Activated CD4-positive, alpha-beta T cell treated with anti-CD3 and anti-CD28 coated beads, Interleukin-2, amount 10 ng/mL, durations not matched to agents 24 days and 14 days (primary cell): ENCODE data around the gene PHACTR3. TPM values are rescaled to one million over a fixed set of nuclear protein-coding genes. Genes with fewer than 3 reads are reported as not detected.

Experiments
- DNase-seq: peaks from one replicate; pipeline ENCODE4 v3.0.0; 2022
- H3K27ac Mint-ChIP-seq: one replicate; pipeline ENCODE4 v1.8.0; 2022; ENCODE audit warnings: mild to moderate bottlenecking, mixed read lengths
- H3K27me3 Mint-ChIP-seq: one replicate; pipeline ENCODE4 v1.8.0; 2022; ENCODE audit warnings: mixed read lengths
- H3K36me3 Mint-ChIP-seq: one replicate; pipeline ENCODE4 v1.8.0; 2022; ENCODE audit warnings: low read depth, mild to moderate bottlenecking, mixed read lengths
- H3K4me1 Mint-ChIP-seq: one replicate; pipeline ENCODE4 v1.8.0; 2021; ENCODE audit warnings: mixed read lengths
- H3K4me3 Mint-ChIP-seq: one replicate; pipeline ENCODE4 v1.8.0; 2022; ENCODE audit warnings: mild to moderate bottlenecking, moderate library complexity, mixed read lengths
- H3K9me3 Mint-ChIP-seq: one replicate; pipeline ENCODE4 v1.8.0; 2021; ENCODE audit warnings: mixed read lengths
- intact Hi-C: fragments of 100-400 bp; cut with micrococcal nuclease; formaldehyde crosslinking; loops from one replicate; pipeline ENCODE4 v1.15.1; 2023
- total RNA-seq: library from RNA; stranded (reverse); gene quantifications from 2 replicates; pipeline ENCODE4 v1.2.3, GENCODE V29; 2022

Gene PHACTR3
- total RNA-seq, 1 donor from 2014 or later, result not detected

GRCh38 chr20:59737816-59738215 lies 133.5 kb downstream of the PHACTR3 start:
- Mint-ChIP-seq H3K9me3 (no peaks in the 10 kb centered on the region), H3K27ac (no peak overlapping the region), H3K4me3 (no peak overlapping the region), H3K27me3 (no peaks in the 10 kb centered on the region), H3K4me1 (no peaks in the 10 kb centered on the region), H3K36me3 (no peaks in the 10 kb centered on the region)
- DNase-seq, result no peak
- intact Hi-C loops, result no loop called here

DNA sequence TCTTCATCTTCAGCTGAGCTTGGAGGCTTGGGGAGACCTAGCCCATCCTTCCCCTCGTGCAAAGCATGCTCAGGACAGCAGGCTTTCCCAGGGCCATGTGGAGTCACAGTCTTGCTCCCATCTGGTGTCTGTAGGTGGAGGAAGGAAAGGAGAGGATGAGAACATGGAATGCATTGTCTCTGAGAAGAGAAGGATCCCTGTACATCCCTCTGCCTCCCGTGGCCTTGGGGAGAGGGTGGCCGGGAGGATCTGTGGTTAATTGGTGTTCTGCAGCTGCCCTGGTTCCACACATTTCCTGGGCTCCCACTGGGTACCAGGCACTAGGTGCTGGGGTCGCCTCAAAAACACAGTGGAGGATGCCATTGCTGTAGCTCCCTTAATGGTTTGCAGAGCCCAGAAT lies 134.5 kb downstream of the PHACTR3 start:
- Mint-ChIP-seq H3K36me3 (no peaks in the 10 kb centered on the region), H3K27ac (no peak overlapping the region), H3K4me1 (no peaks in the 10 kb centered on the region), H3K27me3 (no peaks in the 10 kb centered on the region), H3K9me3 (no peaks in the 10 kb centered on the region), H3K4me3 (no peak overlapping the region)
- no peak for DNase-seq
- intact Hi-C loops, result no loop called here

DNA sequence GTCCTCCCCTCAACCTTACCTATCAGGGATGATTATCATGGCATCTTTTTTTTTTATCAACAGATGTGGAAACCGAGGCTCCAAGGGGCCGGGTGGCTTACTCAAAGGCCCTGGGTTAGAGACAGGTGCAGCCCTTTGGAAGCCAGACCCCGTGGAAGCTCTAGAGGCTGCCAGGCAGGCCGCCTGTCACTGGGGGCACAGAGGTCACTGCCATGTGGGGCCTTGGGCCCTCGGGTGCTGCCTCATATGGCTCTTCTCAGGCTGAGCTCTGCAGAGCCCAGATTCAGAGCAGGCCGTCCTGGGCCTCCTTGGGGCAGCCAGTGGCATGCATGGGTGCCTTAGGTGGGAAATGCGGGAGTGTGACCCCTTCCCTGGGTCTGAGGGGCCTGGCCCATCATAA lies 136.3 kb downstream of the PHACTR3 start:
- no peaks in the 10 kb centered on the region for H3K9me3 Mint-ChIP-seq
- intact Hi-C loops, result no loop called here
- no peak for DNase-seq

GRCh38 chr20:59741073-59741472 lies 136.7 kb downstream of the PHACTR3 start:
- no peaks in the 10 kb centered on the region for H3K4me1 Mint-ChIP-seq
- H3K27ac Mint-ChIP-seq, result no peak overlapping the region
- no peak overlapping the region for H3K4me3 Mint-ChIP-seq
- intact Hi-C loops, result no loop called here
- no peaks in the 10 kb centered on the region for H3K9me3 Mint-ChIP-seq
- no peaks in the 10 kb centered on the region for H3K27me3 Mint-ChIP-seq
- H3K36me3 Mint-ChIP-seq, result no peaks in the 10 kb centered on the region
- DNase-seq, result no peak

More for the DNA sequence above, 136.3 kb downstream of the PHACTR3 start:
- Mint-ChIP-seq H3K4me1 (no peaks in the 10 kb centered on the region), H3K27me3 (no peaks in the 10 kb centered on the region), H3K4me3 (no peak overlapping the region), H3K36me3 (no peaks in the 10 kb centered on the region), H3K27ac (no peak overlapping the region)

- intact Hi-C loops, result no loop called here
- no peak for DNase-seq
- Mint-ChIP-seq H3K36me3 (no peaks in the 10 kb centered on the region), H3K27me3 (no peaks in the 10 kb centered on the region), H3K9me3 (no peaks in the 10 kb centered on the region), H3K4me3 (no peak overlapping the region), H3K4me1 (no peaks in the 10 kb centered on the region), H3K27ac (no peak overlapping the region)
Measured at GRCh38 chr20:59742351-59743095, 138.2 kb downstream of the PHACTR3 start.

- H3K9me3 Mint-ChIP-seq, result no peaks in the 10 kb centered on the region
- no peaks in the 10 kb centered on the region for H3K36me3 Mint-ChIP-seq
- H3K27me3 Mint-ChIP-seq, result no peaks in the 10 kb centered on the region
- no peak overlapping the region for H3K4me3 Mint-ChIP-seq
- no peak for DNase-seq
- no peaks in the 10 kb centered on the region for H3K4me1 Mint-ChIP-seq
- no peak overlapping the region for H3K27ac Mint-ChIP-seq
- intact Hi-C loops, result no loop called here
Measured at GRCh38 chr20:59743308-59743707, 139.0 kb downstream of the PHACTR3 start.

DNA sequence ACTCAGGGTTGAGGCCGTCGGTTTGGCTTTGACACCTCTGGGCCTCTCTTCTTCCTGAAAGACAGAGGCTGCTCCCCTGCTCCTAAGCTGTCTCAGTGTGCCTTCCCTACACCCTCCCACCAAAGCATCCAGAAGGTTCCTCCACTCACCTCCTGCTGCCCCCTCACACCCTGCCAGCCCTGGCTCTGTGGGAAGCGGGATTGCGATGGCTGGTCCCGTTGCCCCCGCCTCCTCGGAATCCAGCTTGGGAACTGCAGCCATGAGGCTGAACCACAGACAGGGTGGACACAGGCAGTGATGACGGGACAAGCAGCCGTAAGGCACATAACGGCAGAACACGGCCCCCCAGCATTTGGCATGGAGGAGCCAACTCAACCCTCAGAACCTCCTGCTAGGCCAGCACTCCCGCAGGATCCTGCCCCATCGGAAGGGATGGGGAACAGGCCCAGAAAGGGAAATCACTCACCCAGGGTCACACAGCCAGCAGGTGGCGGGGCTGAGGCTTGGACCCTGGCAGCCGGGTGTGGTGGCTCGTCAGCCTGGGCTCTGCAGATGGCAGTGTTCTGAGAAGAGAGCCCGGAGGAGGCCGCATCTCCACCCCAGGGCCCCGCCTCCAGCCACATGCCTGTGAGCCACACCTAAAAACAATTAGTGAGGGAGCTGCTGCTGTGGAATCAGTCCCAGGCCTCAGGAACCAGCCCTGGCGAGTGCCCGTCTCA lies 139.6 kb downstream of the PHACTR3 start:
- H3K4me1 Mint-ChIP-seq, result no peaks in the 10 kb centered on the region
- DNase-seq, result no peak
- no peak overlapping the region for H3K27ac Mint-ChIP-seq
- intact Hi-C loops, result no loop called here
- no peaks in the 10 kb centered on the region for H3K27me3 Mint-ChIP-seq
- no peaks in the 10 kb centered on the region for H3K36me3 Mint-ChIP-seq
- H3K9me3 Mint-ChIP-seq, result no peaks in the 10 kb centered on the region
- H3K4me3 Mint-ChIP-seq, result no peak overlapping the region

DNA sequence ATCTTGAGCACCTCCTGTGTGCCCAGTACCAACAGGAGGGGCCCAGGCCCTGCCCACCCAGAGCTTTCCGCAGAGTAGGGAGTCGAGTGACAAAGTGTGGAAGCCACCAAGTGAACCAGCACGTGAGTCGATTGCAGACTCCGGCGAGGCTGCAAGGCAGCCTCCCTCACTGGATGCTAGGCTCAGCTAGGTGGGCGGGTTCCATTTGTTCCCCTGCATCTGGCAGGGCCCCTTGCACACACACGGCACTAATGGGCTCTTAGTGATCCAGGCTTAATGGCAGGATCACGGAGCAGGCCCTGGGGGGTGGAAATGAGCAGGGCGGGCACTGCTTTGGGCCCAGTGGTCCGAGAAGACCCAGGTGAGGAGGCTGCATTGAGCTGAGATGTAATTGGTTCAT lies 140.4 kb downstream of the PHACTR3 start:
- no peak overlapping the region for H3K4me3 Mint-ChIP-seq
- no peaks in the 10 kb centered on the region for H3K36me3 Mint-ChIP-seq
- H3K9me3 Mint-ChIP-seq, result no peaks in the 10 kb centered on the region
- no peak for DNase-seq
- no peaks in the 10 kb centered on the region for H3K4me1 Mint-ChIP-seq
- H3K27ac Mint-ChIP-seq, result no peak overlapping the region
- H3K27me3 Mint-ChIP-seq, result no peaks in the 10 kb centered on the region
- intact Hi-C loops, result no loop called here

- Mint-ChIP-seq H3K4me3 (no peak overlapping the region), H3K36me3 (no peaks in the 10 kb centered on the region), H3K4me1 (no peaks in the 10 kb centered on the region), H3K9me3 (no peaks in the 10 kb centered on the region), H3K27me3 (peaks cover under 1% of the 10 kb centered on the region), H3K27ac (no peak overlapping the region)
- intact Hi-C loops, result no loop called here
- DNase-seq, result no peak
Measured at GRCh38 chr20:59745201-59745600, 140.9 kb downstream of the PHACTR3 start.

GRCh38 chr20:59745716-59746115 lies 141.4 kb downstream of the PHACTR3 start:
- no peak overlapping the region for H3K4me3 Mint-ChIP-seq
- peaks cover 1% of the 10 kb centered on the region for H3K27me3 Mint-ChIP-seq
- no peaks in the 10 kb centered on the region for H3K4me1 Mint-ChIP-seq
- no peaks in the 10 kb centered on the region for H3K9me3 Mint-ChIP-seq
- DNase-seq, result no peak
- intact Hi-C loops, result no loop called here
- H3K27ac Mint-ChIP-seq, result no peak overlapping the region
- H3K36me3 Mint-ChIP-seq, result no peaks in the 10 kb centered on the region

GRCh38 chr20:59746155-59746554 lies 141.8 kb downstream of the PHACTR3 start:
- H3K27me3 Mint-ChIP-seq, result peaks cover 1% of the 10 kb centered on the region
- no peak overlapping the region for H3K4me3 Mint-ChIP-seq
- H3K36me3 Mint-ChIP-seq, result no peaks in the 10 kb centered on the region
- intact Hi-C loops, result no loop called here
- no peak for DNase-seq
- H3K9me3 Mint-ChIP-seq, result no peaks in the 10 kb centered on the region
- H3K4me1 Mint-ChIP-seq, result no peaks in the 10 kb centered on the region
- no peak overlapping the region for H3K27ac Mint-ChIP-seq

DNA sequence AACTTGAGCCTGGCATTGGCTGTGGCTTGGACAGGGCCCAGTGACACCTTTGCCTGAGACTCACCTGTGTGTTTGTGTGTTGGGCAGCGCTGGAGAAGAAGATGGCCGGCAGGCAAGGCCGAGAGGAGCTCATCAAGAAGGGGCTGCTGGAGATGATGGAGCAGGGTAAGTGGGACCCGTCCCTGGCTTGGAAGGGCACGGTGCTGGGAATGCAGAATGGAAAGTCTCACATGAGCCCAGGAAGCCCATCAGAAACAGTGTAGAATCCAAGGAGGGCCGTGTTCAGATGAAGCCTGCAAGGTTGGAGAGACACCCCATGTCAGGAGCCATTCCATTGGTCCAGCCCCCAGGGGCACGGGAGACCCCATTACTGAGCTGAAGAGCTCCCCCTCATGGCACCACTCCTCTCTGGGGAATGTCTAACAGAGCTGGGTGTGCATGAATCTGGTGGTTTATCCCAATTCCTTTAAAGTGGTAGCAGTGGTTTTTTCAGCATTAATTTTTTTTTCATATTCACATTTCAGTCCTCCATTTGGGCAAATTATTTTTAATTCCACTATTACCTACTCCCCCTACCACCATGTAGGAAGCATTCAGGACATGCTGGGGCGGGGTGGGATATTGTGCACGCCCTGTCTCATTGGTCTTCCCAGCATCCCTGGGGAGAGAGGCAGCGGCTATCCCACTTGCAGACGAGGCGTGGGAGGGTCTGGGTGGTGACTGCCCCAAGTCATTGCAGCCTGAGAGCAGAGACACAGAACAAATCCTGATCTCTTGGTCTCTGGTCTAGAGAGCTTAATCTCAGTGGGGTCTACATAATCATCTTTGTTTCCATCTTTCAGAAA lies 143.6 kb downstream of the PHACTR3 start:
- Mint-ChIP-seq H3K4me3 (no peak overlapping the region), H3K9me3 (no peaks in the 10 kb centered on the region), H3K4me1 (no peaks in the 10 kb centered on the region), H3K36me3 (no peaks in the 10 kb centered on the region), H3K27ac (no peak overlapping the region), H3K27me3 (peaks cover 1% of the 10 kb centered on the region)
- DNase-seq, result no peak
- intact Hi-C loops, result no loop called here

DNA sequence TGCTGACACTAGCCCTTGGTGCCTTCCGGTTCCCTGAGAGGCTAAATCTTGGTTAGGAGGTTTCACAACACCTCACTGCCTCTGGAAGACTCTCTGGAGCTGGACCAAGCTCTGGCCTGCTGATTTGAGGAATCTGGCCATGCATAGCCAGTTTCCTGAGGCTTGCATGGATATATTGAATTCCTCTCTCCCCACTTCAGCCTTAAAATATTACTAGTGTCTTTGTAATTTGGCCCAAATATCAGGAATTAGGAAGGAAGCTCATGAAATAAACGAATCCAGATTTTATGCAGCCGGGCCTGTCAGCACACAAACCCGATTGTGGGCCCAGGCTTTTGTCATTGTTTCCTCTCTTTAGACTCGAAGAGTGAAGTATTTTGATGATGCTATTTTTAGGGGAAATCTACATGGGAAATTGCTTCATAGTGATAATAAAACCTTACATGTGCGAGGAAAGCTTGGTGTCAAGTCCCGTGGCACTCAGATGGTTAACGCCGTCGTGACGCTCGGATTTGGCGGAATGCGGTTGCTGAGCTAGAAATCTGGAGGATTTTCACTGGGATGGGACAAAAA lies 144.4 kb downstream of the PHACTR3 start:
- no peaks in the 10 kb centered on the region for H3K9me3 Mint-ChIP-seq
- no peaks in the 10 kb centered on the region for H3K36me3 Mint-ChIP-seq
- intact Hi-C loops, result no loop called here

GRCh38 chr20:59749301-59749700 lies 145.0 kb downstream of the PHACTR3 start:
- intact Hi-C loops, result no loop called here
- H3K36me3 Mint-ChIP-seq, result no peaks in the 10 kb centered on the region
- H3K4me3 Mint-ChIP-seq, result no peak overlapping the region
- no peak overlapping the region for H3K27ac Mint-ChIP-seq
- DNase-seq, result no peak
- peaks cover 1% of the 10 kb centered on the region for H3K27me3 Mint-ChIP-seq
- no peaks in the 10 kb centered on the region for H3K9me3 Mint-ChIP-seq
- no peaks in the 10 kb centered on the region for H3K4me1 Mint-ChIP-seq

More for the DNA sequence above, 144.4 kb downstream of the PHACTR3 start:
- H3K4me1 Mint-ChIP-seq, result no peaks in the 10 kb centered on the region
- no peak overlapping the region for H3K27ac Mint-ChIP-seq
- no peak overlapping the region for H3K4me3 Mint-ChIP-seq
- no peak for DNase-seq
- peaks cover 1% of the 10 kb centered on the region for H3K27me3 Mint-ChIP-seq
